Thoracic aorta (tissue), 2 donors: ENCODE measurements around the gene EVX1. TPM values are rescaled to one million over a fixed set of nuclear protein-coding genes. Genes with fewer than 3 reads are reported as not detected.

Experiments
- ATAC-seq: fragments of 150-250 bp; one replicate; pipeline ENCODE4 v1.8.0; 2017; ENCODE audit warnings: low read depth; ENCODE audit not compliant: insufficient number of reproducible peaks, low FRiP score
- DNase-seq: peaks from one replicate; pipeline ENCODE4 v3.0.0-alpha.2; 2020; ENCODE audit warnings: low spot score
- H3K27ac ChIP-seq, 2 donors: fragments of 200-600 bp; sonication (generic); 1 replicate in 1 of 2; 2 replicates in 1 of 2; pipeline ENCODE4 v1.5.1; 2016; ENCODE audit warnings: mild to moderate bottlenecking in 2 of 2, moderate library complexity in 2 of 2
- H3K27me3 ChIP-seq: fragments of 200-600 bp; sonication (generic); replicated peaks from 2 replicates; pipeline ENCODE4 v1.6.0; 2016; ENCODE audit warnings: mild to moderate bottlenecking; ENCODE audit not compliant: insufficient read depth
- H3K36me3 ChIP-seq: fragments of 200-600 bp; sonication (generic); one replicate; pipeline ENCODE4 v1.5.1; 2016
- H3K4me1 ChIP-seq, 2 donors: fragments of 200-600 bp; sonication (generic); 1 replicate in 1 of 2; 2 replicates in 1 of 2; pipeline versions ENCODE4 v1.5.1 to v1.6.0; 2016; ENCODE audit warnings: low read depth in 2 of 2, mild to moderate bottlenecking in 1 of 2; ENCODE audit not compliant: control insufficient read depth in 1 of 2
- H3K4me3 ChIP-seq: fragments of 200-600 bp; sonication (generic); 2 replicates; pipeline ENCODE4 v1.5.1; 2016; ENCODE audit warnings: mild to moderate bottlenecking
- H3K9me3 ChIP-seq: fragments of 200-600 bp; sonication (generic); 2 replicates; pipeline ENCODE4 v1.5.1; 2016
- total RNA-seq, 2 donors: library from RNA; depleted of rRNA; stranded (reverse); fragments of >200 nt; gene quantifications; one replicate each; pipeline versions ENCODE4 v1.1.0 to v1.2.3, GENCODE V29; 2016
- TF ChIP-seq, protein P1 (sequence below): fragments of 200-600 bp; sonication (generic); IDR thresholded peaks from one replicate; pipeline ENCODE4 v1.5.1; 2019; ENCODE audit warnings: antibody characterized with exemption

EVX1 gene
- total RNA-seq, 2 donors from 2014 or later: not detected

DNA sequence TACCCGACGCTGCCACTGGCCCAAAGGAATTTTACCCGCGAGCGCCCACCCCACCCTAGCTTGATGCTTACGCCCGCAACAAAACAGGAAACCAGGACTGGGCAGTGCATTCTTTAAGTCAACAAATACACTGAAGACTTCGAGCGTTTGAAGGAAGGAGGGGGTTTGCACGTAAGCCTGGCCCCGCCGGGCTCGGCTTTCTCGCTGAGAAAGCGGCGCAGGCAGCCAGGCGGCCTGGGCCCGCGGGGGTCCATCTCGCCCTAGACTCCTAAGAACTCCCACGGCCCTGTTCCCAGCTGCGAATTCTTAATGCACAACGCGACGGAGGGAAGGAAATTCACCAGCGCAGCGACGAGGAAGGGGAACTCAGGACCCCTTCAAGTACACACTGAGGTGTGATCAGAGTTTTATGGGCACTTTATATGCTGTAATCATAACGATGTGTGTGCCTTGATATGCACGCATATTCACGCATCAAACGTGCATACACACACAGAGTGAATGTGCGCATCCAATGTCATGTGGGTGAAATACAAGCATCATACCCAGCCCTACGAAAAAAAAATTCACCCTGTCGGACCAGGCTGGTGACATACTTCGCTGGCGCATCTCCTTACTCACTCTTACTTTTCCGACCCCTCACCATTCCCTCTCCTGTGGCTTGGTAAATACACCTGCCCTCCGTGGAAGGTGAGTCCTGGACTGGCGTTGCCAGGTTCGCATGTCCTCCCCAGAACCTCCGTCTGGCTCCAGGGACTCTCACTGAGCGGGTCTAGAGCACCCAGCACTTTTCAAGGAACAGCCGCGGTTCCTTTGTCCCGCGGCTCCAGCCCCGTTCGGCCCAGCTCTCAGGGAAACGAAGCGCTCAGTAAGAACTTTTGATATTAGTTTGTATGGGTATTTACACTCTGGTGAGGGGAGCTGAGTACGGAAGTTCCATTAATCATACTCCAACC, 37.0 kb upstream of the EVX1 start:
- Histone ChIP-seq H3K27ac (no peak overlapping the region), H3K9me3 (no peaks in the 10 kb centered on the region), H3K4me1 (peaks cover 12 to 30% of the 10 kb centered on the region in 2 donors), H3K27me3 (peaks cover 53% of the 10 kb centered on the region), H3K4me3 (peak overlapping the region; percentile 44), H3K36me3 (no peaks in the 10 kb centered on the region)
- TF ChIP-seq, protein P1, sequence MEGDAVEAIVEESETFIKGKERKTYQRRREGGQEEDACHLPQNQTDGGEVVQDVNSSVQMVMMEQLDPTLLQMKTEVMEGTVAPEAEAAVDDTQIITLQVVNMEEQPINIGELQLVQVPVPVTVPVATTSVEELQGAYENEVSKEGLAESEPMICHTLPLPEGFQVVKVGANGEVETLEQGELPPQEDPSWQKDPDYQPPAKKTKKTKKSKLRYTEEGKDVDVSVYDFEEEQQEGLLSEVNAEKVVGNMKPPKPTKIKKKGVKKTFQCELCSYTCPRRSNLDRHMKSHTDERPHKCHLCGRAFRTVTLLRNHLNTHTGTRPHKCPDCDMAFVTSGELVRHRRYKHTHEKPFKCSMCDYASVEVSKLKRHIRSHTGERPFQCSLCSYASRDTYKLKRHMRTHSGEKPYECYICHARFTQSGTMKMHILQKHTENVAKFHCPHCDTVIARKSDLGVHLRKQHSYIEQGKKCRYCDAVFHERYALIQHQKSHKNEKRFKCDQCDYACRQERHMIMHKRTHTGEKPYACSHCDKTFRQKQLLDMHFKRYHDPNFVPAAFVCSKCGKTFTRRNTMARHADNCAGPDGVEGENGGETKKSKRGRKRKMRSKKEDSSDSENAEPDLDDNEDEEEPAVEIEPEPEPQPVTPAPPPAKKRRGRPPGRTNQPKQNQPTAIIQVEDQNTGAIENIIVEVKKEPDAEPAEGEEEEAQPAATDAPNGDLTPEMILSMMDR: no peak
- DNase-seq: no peak
- no peak for ATAC-seq

DNA sequence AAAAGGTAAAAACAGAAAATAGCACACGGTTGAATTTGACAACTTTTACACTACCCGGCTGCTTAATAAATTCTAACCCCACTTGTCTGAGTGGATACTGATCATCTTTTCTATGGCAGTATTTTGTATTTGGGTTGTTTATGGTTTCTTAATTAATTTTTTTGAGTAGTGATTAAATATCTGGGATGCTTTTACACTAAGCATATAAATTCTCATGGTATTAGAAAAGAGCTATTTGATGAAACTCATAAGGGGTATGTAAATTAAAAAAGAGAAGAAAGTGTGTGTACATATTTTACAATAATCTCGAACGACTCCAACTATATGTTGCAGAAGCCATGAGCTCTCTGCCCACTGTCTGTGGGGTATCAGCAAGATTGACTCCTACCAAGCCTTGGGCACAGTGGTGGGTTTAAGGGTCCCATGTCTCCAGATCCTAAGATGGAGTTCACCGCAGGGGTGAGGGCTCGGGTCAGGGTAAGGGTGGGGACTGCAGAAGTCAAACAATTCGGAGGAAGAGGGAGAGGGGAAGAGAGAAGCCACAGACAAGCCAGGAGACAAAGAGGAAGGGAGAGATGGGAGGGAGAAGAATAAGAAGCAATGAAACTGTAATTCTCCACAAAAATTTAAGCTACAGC, 35.1 kb upstream of the EVX1 start:
- H3K4me3 ChIP-seq: no peak overlapping the region
- peaks cover 9 to 18% of the 10 kb centered on the region in 2 donors for H3K4me1 ChIP-seq
- H3K9me3 ChIP-seq: no peaks in the 10 kb centered on the region
- H3K36me3 ChIP-seq: no peaks in the 10 kb centered on the region
- no peak for DNase-seq
- peaks cover 41% of the 10 kb centered on the region for H3K27me3 ChIP-seq
- no peak for ATAC-seq
- TF ChIP-seq, protein P1: no peak
- no peak overlapping the region for H3K27ac ChIP-seq

DNA sequence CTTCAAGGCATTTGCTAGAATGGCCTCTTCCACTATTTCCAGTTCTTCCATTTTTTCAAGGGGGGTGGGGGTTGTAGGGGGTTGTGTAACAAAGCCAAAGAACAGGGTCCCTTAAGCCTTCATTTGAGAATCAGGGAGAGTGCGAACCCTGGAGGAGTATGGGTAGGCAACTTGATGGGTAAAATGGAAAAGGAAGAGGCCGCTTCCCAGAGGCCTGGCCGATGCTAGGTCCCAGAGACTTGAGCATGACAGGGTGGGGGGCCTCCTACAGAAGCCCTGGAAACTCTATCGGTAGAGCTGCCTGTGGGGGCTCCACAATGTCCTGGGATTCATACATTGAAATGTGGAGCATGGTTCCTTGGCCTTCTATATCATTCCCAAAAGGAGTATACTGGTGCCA, 33.6 kb upstream of the EVX1 start:
- Histone ChIP-seq H3K36me3 (no peaks in the 10 kb centered on the region), H3K9me3 (no peaks in the 10 kb centered on the region), H3K27me3 (peaks cover 27% of the 10 kb centered on the region), H3K4me3 (no peak overlapping the region), H3K27ac (no peak overlapping the region), H3K4me1 (peaks cover 9 to 27% of the 10 kb centered on the region in 2 donors)
- DNase-seq: no peak
- TF ChIP-seq, protein P1: no peak
- ATAC-seq: no peak

DNA sequence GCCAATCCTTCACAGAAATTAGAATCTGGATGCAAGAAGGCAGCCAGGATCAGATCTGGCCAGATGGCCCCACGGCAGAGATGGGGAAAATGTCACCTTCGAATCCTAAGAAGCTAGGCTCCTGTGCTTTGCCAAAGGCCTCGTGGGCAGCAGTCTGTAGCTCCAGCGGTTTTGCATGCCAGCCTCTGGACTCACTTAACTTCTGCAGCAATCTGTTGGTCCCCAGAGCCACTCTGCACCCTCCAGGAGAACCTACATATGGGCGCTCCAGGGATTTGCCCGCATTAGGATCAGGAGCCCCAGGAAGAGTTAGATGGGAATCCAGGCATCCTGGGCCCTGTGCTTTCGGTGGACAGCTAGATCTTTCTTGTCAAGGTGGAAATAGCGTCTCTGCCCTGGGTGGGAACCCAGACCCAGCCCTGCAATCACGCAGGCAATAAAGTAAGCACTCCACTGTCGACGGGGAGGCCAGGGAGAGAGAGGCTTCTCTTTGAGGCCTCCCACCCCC, 32.6 kb upstream of the EVX1 start:
- TF ChIP-seq, protein P1: no peak
- H3K9me3 ChIP-seq: no peaks in the 10 kb centered on the region
- ATAC-seq (no peak), DNase-seq (no peak)
- no peak overlapping the region for H3K4me3 ChIP-seq
- H3K4me1 ChIP-seq: peaks cover 6 to 21% of the 10 kb centered on the region in 2 donors
- H3K36me3 ChIP-seq: no peaks in the 10 kb centered on the region
- H3K27ac ChIP-seq: no peak overlapping the region
- H3K27me3 ChIP-seq: peaks cover 17% of the 10 kb centered on the region

DNA sequence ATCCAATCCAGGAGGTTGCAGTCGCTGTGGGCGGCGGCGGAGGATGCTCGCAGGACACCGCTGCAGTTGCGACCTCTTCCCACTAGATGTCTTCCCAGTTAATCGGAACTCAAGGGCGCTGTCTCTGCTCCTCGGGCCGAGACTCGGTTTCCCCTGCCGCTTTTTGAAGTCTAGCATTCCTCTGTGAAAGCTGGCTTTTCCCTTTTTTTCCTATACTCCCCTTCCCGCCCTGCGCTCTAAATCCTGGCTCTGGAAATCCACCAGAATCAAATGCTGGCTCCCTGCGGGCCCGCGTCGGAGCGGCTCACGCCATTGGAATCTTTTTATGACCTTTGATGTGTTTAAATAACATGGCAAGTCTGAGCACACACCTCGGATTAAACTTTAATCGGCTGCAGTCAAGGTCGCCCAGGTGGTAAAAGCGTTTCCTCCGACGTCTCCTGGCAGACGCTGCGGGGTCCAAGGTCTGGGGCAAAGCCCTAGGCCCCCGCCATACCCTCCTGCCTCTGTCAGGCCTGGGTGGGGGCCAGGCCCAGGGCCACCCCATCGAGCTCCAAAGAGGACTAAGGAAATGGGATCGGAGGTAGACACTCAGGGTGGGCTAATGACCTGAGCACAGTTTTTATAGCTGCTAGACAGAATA, 32.0 kb upstream of the EVX1 start:
- peaks cover 12% of the 10 kb centered on the region for H3K27me3 ChIP-seq
- ATAC-seq: no peak
- H3K36me3 ChIP-seq: no peaks in the 10 kb centered on the region
- peak overlapping the region; percentile 43 for H3K4me3 ChIP-seq
- H3K4me1 ChIP-seq: peaks cover 4 to 16% of the 10 kb centered on the region in 2 donors
- TF ChIP-seq, protein P1: peak; percentile 71
- H3K27ac ChIP-seq: no peak overlapping the region
- DNase-seq: no peak
- no peaks in the 10 kb centered on the region for H3K9me3 ChIP-seq
